HG03025 (cell line): Measurements from ENCODE around the gene HDAC5.
A peak's percentile ranks its signal among the peaks of the same experiment; 100 is the strongest.
"Not testable (repeated sequence)": the region's sequence is repeated elsewhere in the genome, so short reads cannot be mapped to it uniquely, and the experiment has no call there.

ENCODE experiments used
- ATAC-seq: cut with Tn5 transposase; IDR thresholded peaks from one replicate; pipeline ENCODE4 v1.9.1; 2021; ENCODE audit warnings: mild to moderate bottlenecking, moderate library complexity; ENCODE audit not compliant: unreplicated experiment, low FRiP score

The HDAC5 gene

DNA sequence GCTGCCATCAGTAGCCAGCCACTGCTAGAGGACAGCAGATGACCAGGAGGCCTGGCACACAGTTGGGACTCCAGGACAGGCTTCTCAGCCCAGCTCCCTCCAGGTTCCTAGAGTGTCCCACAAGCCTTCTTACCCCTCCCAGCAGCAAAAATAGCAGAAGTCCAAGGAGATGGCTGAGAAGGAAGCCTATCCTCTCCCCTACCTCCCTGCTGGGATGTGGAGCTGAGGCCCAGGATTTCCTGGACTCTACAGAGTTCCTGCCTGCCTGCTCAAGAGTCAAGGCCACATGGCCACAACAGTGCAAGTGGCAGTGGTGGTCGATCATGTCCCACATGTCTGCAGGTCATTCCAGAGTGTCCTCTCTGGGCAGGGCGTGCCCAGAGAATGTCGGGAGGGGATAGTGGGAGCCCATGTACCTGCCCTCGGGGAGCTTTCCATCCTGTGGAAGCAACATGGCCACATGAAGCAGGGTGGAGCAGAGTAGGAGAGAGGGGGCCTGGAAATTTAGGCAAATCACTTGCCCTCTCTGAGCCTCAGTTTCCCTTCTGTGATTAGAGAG lies 10.6 kb upstream of the HDAC5 start:
- ATAC-seq, result no peak

DNA sequence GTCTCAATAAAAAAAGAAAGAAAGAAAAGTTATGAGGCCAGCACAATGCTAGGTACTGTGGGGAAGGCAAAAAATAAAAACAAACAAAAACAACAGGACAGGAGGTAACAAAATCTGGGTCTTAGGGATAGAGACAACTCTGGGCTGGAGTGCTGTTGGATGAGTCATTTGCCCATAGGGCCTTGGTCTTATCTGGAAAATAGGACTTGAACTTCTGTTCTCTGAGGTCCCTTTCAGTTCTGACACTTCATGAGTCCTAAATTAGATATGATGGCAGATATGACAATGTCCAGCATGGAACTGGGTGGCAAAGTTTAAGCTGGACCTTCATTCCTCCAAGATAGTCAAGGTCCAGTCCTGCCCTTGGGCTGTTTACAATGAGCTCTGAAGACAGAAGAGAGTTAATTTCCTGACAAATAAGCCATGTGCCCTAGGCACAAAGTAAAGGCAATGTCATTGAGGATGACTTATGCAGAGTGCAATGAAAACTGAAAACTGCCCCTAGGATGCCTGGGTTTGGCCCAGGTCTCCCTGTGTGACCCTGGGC lies 8.9 kb upstream of the HDAC5 start:
- no peak for ATAC-seq

GRCh38 chr17:44131372-44131771 lies 7.9 kb upstream of the HDAC5 start:
- ATAC-seq, result not testable (repeated sequence)

DNA sequence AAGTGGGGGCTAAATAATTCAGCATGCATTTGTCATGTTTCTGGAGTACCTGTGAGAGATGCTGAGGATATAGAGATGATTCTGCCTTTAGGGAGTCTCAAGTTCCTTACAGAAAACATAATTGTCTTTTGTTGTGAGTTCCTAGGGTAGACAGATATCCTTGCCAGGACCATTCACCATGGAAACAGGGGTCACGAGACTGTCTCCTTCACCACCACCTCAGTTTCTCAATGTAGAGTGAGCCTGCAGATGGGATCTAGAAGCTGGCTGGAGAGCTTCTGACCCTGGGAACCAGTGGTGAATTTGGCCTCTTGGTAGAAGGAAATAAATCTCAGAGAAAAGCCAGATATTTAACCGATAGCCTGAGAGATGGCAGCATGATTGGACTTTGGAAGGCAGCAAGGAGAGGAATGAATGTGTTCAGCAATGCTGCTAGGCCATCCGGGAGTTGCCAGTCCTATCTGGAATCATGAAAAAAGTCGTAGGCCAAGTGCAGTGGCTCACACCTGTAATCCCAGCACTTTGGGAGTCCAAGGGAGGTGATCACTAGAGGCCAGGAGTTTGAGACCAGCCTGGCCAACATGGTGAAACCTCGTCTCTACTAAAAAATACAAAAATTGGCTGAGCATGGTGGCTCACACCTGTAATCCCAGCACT lies 7.4 kb upstream of the HDAC5 start:
- no peak for ATAC-seq

DNA sequence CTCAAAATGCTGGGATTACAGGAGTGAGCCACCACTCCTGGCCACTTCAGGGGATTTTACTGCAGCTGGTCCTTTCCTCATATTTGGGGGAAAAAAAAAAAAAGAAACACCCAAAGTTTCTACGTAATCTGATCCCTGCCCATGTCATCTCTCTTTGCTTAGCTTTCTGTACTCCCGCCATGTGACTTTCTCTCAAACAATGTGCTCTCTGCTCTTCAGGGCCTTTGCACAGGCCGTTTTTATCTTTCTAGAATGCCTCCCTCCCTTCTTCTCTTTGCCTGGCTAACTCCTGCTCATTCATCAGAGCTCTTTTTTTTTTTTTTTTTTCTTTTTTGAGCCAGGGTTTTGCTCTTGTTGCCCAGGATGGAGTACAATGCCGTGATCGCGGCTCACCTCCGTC lies 4.9 kb upstream of the HDAC5 start:
- ATAC-seq, result no peak

GRCh38 chr17:44124118-44124438 lies 637 bp upstream of the HDAC5 start:
- no peak for ATAC-seq

DNA sequence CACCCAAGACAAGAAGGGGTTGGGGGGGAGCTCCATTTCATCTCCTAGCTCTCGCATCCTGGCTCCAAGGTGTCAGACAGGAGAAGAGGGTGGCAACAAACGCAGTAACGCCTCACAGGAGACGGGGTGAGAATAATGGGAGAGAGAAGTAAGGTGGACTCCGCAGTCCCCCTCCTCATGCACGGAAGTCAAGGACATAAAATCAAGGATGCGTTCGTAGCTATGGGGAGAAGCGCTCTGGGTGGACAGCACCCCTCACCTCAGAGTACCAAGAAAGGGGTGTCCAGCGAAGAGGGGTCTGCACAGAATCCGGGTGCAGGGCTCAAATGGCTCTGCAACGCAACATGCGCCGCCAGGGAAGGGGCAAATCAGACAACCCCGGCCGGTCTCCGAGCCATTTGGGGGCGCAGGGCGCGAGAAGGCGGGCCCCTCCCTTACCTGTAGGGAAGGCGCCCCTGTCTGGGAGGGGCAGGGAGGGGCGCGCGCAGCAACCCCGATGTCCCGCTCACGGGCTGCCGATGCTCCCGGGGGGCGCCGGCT lies 555 bp downstream of the HDAC5 start:
- peak; percentile 24 for ATAC-seq

DNA sequence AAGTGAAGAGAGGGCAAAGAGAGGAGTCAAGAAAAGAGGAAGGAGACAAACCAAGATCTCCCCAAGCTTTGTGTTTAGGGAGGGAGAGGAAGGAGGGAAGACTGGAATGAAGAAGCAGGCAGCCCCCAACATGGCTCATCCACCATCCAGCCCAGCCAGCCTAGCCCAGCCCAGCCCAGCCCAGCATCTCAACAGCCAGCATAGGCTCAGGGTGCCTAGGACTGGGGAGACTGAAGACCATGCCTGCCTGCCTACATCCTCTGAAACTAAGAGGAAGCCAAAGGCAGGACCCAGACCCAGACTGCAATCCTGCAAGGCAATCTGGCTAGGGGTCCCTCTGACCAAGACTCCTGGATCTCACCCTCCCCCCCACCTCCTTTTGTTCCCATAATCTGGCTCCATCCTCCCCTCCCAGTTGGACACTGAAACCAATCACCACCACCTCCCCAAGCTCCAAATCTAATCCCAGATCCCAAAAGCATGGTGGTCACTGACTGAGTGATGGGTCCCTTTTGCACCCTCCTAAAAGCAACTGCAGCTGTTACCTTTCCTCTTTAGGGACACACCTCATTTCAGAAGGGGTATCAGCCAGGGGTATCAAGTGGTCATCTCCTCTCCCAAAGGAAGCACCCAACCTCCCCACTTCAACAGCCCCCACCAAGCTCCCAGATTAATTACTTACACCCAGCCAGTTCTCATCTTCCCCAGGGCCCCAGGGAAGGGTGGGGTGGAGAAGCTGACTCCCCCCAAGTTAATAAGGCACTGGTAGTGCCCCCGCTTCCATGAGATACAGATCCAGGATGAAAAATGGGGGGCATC lies 1.2 kb downstream of the HDAC5 start:
- no peak for ATAC-seq

- ATAC-seq, result no peak
Observed at GRCh38 chr17:44120851-44121605, 2.4 kb downstream of the HDAC5 start.

- not testable (repeated sequence) for ATAC-seq
Observed at GRCh38 chr17:44120281-44120680, 3.2 kb downstream of the HDAC5 start.

DNA sequence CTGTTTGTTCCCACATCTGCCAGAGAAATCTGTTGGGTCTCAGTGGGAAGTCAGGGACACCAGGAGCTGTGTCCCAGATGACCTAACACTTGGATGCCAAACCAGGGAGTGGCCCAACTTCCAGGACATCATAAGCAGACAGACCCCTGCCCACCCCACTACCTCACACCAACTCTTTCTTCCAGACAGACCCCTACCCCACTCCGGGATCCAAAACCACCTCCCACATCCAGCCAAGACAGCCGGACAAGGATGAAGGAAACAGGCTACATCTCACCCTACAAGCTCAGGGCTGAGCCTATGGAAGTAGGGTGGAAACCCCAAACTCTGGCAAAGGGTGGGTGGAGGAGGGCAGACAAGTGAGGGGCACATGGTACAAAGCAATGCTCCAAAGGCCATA lies 3.6 kb downstream of the HDAC5 start:
- ATAC-seq, result no peak

- ATAC-seq, result no peak
Observed at GRCh38 chr17:44119062-44119461, 4.4 kb downstream of the HDAC5 start.

- no peak for ATAC-seq
Observed at GRCh38 chr17:44118427-44119050, 4.9 kb downstream of the HDAC5 start.

DNA sequence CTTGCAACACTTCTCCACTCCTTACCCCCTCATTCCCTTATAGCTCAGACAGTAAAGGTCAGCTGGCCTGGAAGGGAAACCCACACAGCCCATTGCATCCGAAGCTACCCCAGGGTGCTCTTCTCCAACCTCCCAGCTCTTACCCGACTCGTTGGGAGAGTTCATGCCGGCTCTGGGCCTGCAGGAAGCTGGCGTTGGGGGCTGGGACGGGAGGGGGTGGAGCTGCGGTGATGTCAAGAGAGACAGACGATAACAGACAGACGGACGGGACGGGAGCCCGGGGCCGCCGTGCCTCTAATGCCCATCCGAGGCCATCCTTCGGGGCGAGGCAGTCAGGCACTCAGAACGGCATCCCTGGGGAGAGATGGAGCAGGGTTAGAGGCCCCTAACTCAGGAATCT lies 6.1 kb downstream of the HDAC5 start:
- ATAC-seq, result no peak

DNA sequence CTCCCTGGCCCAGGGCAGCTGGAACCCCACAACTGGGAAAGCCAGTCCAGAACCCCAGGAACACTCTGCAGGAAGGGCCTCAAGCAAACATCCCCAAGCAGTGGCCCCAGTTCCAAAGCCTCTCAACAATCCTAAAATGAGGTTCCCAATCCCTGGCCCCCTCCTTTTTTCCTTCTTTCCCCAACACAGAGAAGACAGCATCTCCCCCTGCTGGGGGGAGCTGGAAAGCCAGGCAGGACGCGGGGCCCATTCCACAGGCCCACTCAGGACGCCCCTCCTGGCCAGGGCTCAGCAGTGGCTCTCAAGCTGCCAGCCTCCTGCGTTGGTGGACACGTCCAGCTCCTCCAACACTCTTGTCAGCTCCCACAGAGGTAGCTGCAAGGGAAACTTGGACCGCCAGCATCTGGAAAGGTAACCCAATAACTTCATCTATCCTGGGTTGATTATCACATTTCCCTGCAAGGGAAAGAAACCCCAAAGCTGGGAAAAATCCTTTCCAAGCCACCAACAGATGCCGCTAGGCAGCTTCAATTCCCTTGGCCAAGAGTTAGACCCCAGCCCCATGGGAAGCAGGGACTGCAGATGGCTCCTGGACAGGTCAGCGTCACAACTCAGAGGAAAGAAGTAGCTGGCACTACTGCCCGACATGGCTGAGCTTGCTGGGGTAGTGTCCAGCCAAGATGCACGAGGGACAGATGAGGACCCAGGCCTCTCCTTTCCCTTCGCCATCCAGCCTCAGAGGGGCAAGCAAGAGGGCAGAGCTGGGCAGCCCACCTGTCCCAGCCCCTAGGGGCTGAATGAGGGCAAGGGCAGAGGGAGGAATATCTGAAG lies 7.6 kb downstream of the HDAC5 start:
- no peak for ATAC-seq

DNA sequence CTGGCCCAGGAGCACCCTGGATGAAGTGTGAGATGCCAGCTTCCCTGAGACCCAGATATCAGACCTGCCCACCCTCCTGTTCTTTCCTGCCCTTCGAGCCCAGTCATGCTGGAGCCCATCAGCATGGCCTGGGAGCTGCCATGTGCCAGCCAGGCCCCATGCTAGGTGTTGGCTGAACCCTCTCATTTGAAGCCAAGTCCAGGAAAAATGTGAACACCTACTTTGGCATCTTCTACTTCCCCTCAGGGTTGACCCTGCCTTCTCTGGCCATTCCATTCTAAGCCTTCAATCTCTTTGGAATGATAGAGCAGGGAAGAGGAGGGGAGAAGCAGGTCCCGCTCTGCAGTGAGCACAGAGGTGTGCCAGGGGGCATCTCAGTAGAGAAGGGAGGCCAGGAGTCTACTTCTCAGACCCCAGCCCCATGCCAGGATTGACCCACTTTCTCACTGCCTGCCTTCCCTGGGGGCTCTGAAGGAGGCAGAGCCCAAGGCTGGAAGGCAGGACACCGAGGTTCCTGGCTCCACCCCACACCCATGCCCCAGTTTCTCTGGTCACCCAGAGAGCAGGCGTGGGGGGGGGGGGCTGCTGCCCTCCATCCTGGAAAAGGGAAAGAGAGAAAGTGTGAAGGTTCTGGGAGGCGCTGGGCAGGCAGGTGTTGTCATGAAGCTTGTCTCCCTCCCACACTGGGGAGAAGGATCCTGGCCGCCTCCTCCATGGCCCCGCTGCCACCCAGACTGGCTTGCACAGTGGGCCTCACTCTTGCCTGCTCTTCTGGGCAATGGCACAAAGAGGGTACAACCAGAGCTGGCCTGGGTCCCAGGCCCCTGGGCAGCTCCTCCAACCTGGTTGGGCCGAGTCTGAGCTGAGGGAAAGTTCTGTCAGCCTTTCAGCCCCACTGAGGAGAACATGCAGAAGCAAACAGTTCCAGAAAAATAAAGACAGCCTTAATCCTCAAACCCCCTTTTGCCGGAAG lies 9.3 kb downstream of the HDAC5 start:
- ATAC-seq, result no peak

GRCh38 chr17:44113382-44113781 lies 10.1 kb downstream of the HDAC5 start:
- no peak for ATAC-seq
